Subcutaneous adipose tissue (tissue), 4 donors: ENCODE results near the gene NUDT21. TPM values are rescaled to one million over a fixed set of nuclear protein-coding genes. Genes with fewer than 3 reads are reported as not detected.

Source experiments
- total RNA-seq, 4 donors: library from RNA; depleted of rRNA; stranded (reverse); fragments of >200 nt; gene quantifications; one replicate each; pipeline ENCODE4 v1.1.0, GENCODE V29; 2016
- TF ChIP-seq, protein P1 (sequence below): fragments of 450-650 bp; IDR thresholded peaks from one replicate; pipeline ENCODE4 v1.5.1; 2016; ENCODE audit warnings: low read depth, mild to moderate bottlenecking, control low read depth, antibody characterized with exemption, moderate library complexity

The NUDT21 gene
- total RNA-seq, 4 donors from 2014 or later = 37.1 to 57.2 (median 39.8) TPM

DNA sequence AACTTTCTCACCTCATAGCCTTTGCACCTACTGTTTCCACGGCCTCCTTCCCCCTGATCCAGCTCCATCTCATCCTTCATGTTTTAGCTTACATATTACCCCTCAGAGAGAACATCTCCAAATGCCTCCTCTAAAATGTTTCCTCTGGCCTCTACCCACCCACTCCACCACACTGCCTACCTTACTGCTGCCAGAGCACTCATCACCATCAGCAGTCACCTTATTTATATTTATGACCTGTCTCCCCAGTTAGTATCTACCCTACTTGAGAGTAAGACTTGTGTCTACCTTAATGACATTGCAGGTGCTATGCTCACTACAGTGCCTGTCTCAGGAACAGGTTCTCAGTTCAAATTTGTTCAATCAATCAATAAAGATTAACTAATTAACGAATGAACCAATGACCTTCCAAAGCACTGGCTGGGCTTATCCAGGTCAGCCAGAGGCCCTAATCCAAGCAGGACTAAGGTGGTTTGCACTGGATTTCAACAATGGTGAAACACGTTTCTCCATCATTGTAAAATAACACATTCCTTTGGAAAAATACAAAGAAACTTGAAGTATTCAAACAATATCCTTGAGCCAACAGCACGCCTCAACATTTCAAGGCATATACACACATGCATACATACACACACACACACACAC is 66.9 kb downstream of the NUDT21 start:
- TF ChIP-seq, protein P1, sequence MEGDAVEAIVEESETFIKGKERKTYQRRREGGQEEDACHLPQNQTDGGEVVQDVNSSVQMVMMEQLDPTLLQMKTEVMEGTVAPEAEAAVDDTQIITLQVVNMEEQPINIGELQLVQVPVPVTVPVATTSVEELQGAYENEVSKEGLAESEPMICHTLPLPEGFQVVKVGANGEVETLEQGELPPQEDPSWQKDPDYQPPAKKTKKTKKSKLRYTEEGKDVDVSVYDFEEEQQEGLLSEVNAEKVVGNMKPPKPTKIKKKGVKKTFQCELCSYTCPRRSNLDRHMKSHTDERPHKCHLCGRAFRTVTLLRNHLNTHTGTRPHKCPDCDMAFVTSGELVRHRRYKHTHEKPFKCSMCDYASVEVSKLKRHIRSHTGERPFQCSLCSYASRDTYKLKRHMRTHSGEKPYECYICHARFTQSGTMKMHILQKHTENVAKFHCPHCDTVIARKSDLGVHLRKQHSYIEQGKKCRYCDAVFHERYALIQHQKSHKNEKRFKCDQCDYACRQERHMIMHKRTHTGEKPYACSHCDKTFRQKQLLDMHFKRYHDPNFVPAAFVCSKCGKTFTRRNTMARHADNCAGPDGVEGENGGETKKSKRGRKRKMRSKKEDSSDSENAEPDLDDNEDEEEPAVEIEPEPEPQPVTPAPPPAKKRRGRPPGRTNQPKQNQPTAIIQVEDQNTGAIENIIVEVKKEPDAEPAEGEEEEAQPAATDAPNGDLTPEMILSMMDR = no peak

DNA sequence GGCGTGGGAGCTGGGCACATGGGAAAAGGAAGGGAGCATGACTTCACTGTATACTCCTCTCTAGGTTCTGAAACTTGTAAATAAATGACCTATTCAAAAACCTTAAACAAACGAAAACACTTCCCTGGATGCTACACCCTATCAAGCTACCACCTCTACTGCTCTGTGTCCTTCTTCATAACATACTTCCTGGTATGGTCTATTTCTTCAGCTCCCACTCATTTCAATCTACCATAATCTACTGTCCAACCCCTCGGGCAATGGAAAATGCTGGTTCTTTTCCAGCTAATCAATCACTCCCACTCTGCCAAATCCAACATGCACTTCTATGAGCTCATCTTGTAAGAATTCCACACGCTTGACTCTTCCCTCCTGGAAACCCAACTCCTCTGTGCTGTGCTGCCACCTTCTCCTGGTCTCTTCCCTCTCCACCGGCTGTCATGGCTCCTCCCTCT is 68.2 kb downstream of the NUDT21 start:
- TF ChIP-seq, protein P1 = no peak

DNA sequence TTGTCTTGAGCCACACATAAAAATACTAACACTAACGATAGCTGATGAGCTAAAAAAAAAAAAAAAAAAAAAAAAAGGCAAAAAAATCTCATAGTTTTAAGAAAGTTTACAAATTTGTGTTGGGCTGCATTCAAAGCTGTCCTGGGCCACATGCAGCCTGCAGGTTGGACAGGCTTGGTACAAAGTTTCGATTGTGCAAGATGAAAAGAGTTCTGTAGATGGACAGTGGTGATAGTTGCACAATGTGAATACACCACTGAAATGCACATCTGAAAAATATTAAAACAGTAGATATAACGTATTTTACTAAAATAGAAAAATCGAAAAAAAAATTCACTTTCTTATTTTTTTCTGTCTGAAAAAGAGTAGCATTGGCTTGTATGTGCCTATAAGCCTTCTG is 68.7 kb downstream of the NUDT21 start:
- TF ChIP-seq, protein P1 = no peak

Other genes starting within 250 kb of the NUDT21 start
- 100 to 1,000 TPM; 168 to 186 (median 175) TPM for gene AMFR, start 25.8 kb downstream of the NUDT21 start, total RNA-seq
- 10 to 100 TPM; 14.5 to 53.2 (median 26.2) TPM for gene OGFOD1, start 222 bp upstream of the NUDT21 start, total RNA-seq
- gene BBS2, start 68.7 kb upstream of the NUDT21 start, total RNA-seq = 10 to 100 TPM; 25.3 to 52.6 (median 37.9) TPM
- not detected for gene MT4, start 113.7 kb upstream of the NUDT21 start, total RNA-seq
- 1 to 10 TPM in 1 of 4 donors, not detected in 3; 2.0 TPM for gene MT3, start 138.2 kb upstream of the NUDT21 start, total RNA-seq
- gene MT2A, start 157.3 kb upstream of the NUDT21 start, total RNA-seq = 1,000 to 10,000 TPM in 1 of 4 donors, 100 to 1,000 TPM in 3; 164 to 1,003 (median 271) TPM
- 1,000 to 10,000 TPM in 1 of 4 donors, 100 to 1,000 TPM in 3; 205 to 2,492 (median 258) TPM for gene MT1E, start 174.4 kb upstream of the NUDT21 start, total RNA-seq
- 100 to 1,000 TPM in 1 of 4 donors, 10 to 100 TPM in 3; 15.1 to 485 (median 52.6) TPM for gene MT1M, start 181.3 kb upstream of the NUDT21 start, total RNA-seq
- 1,000 to 10,000 TPM in 1 of 4 donors, 100 to 1,000 TPM in 1, 10 to 100 TPM in 2; 44.4 to 1,063 (median 111) TPM for gene MT1A, start 187.3 kb upstream of the NUDT21 start, total RNA-seq
- gene MT1B, start 200.6 kb upstream of the NUDT21 start, total RNA-seq = not detected
- 10 to 100 TPM in 3 of 4 donors, 1 to 10 TPM in 1; 9.2 to 55.1 (median 11.8) TPM for gene MT1F, start 206.6 kb upstream of the NUDT21 start, total RNA-seq
- gene MT1G, start 216.7 kb upstream of the NUDT21 start, total RNA-seq = 100 to 1,000 TPM in 1 of 4 donors, 10 to 100 TPM in 2, not detected in 1; 15.8 to 315 (median 21.4) TPM
- 10 to 100 TPM in 1 of 4 donors, not detected in 3; 11.9 TPM for gene MT1H, start 218.5 kb upstream of the NUDT21 start, total RNA-seq
- 1,000 to 10,000 TPM; 1,122 to 4,299 (median 2,004) TPM for gene MT1X, start 231.1 kb upstream of the NUDT21 start, total RNA-seq